HL-60 (cell line): ENCODE results near the gene FHAD1.

Experiments used
- DNase-seq, 2 experiments: peaks; one replicate each; pipeline ENCODE4 v3.0.0-alpha.2; 2010 to 2020; ENCODE audit warnings: low read depth in 1 of 2, low spot score in 1 of 2
- H3K27ac ChIP-seq: fragments of 250-450 bp; sonication (Bioruptor Pico); replicated peaks from 2 replicates; pipeline ENCODE4 v1.5.1; 2020; ENCODE audit warnings: mild to moderate bottlenecking, moderate library complexity
- H3K27me3 ChIP-seq: fragments of 250-450 bp; sonication (Bioruptor Pico); 2 replicates; pipeline ENCODE4 v1.5.1; 2021; ENCODE audit warnings: mild to moderate bottlenecking, moderate library complexity; ENCODE audit not compliant: insufficient read depth, poor library complexity, severe bottlenecking
- H3K4me3 ChIP-seq: replicated peaks from 2 replicates; pipeline ENCODE4 v1.5.1; 2011; ENCODE audit warnings: mild to moderate bottlenecking, control low read depth, low read length; ENCODE audit not compliant: insufficient read depth
- CTCF ChIP-seq: IDR thresholded peaks from one replicate; pipeline ENCODE4 v1.5.1; 2011; ENCODE audit warnings: low read length, control low read depth, inconsistent platforms; ENCODE audit not compliant: insufficient read depth
- GABPA ChIP-seq: IDR thresholded peaks from 2 replicates; pipeline ENCODE4 v1.6.1; 2012; ENCODE audit warnings: low read depth
- POLR2AphosphoS5 ChIP-seq: IDR thresholded peaks from 2 replicates; pipeline ENCODE4 v1.6.1; 2012; ENCODE audit warnings: low read depth
- REST ChIP-seq: IDR thresholded peaks from 2 replicates; pipeline ENCODE4 v1.6.1; 2012; ENCODE audit warnings: low read depth; ENCODE audit not compliant: insufficient replicate concordance
- SPI1 ChIP-seq: IDR thresholded peaks from 2 replicates; pipeline ENCODE4 v1.6.1; 2012; ENCODE audit warnings: low read depth, mild to moderate bottlenecking, borderline replicate concordance

The FHAD1 gene

GRCh38 chr1:15383810-15384209 lies 136.8 kb downstream of the FHAD1 start:
- no peak for TF ChIP-seq POLR2AphosphoS5
- TF ChIP-seq CTCF, result no peak
- TF ChIP-seq GABPA, result no peak
- TF ChIP-seq SPI1, result no peak
- no peak for TF ChIP-seq REST
- no peak overlapping the region for H3K4me3 ChIP-seq
- peaks cover 18% of the 10 kb centered on the region for H3K27me3 ChIP-seq
- DNase-seq, result no peak
- H3K27ac ChIP-seq, result no peak overlapping the region

GRCh38 chr1:15384301-15384901 lies 137.4 kb downstream of the FHAD1 start:
- peaks cover 18% of the 10 kb centered on the region for H3K27me3 ChIP-seq
- DNase-seq, result no peak
- H3K4me3 ChIP-seq, result no peak overlapping the region
- H3K27ac ChIP-seq, result no peak overlapping the region
- no peak for TF ChIP-seq GABPA
- no peak for TF ChIP-seq CTCF
- no peak for TF ChIP-seq POLR2AphosphoS5
- no peak for TF ChIP-seq SPI1
- no peak for TF ChIP-seq REST

GRCh38 chr1:15385420-15385819 lies 138.4 kb downstream of the FHAD1 start:
- TF ChIP-seq GABPA (no peak), SPI1 (no peak), POLR2AphosphoS5 (no peak), CTCF (no peak), REST (no peak)
- Histone ChIP-seq H3K27ac (no peak overlapping the region), H3K4me3 (no peak overlapping the region), H3K27me3 (peaks cover 18% of the 10 kb centered on the region)
- DNase-seq, result no peak
